Lung microvascular endothelial cell (primary cell): ENCODE measurements around the gene GFY. TPM values are rescaled to one million over a fixed set of nuclear protein-coding genes. Genes with fewer than 3 reads are reported as not detected.
"Not testable (repeated sequence)": the region's sequence is repeated elsewhere in the genome, so short reads cannot be mapped to it uniquely, and the experiment has no call there.

ENCODE experiments used
- DNase-seq, 2 donors: peaks; one replicate each; pipeline versions ENCODE4 v3.0.0 to v3.0.0-alpha.2; 2010; ENCODE audit warnings: low read depth in 2 of 2
- total RNA-seq: library from RNA; depleted of rRNA; stranded (reverse); fragments of >200 nt; gene quantifications from 2 replicates; pipeline ENCODE4 v1.2.1, GENCODE V29; 2014

Gene GFY
- total RNA-seq, 1 donor from 2014 or later: not detected

DNA sequence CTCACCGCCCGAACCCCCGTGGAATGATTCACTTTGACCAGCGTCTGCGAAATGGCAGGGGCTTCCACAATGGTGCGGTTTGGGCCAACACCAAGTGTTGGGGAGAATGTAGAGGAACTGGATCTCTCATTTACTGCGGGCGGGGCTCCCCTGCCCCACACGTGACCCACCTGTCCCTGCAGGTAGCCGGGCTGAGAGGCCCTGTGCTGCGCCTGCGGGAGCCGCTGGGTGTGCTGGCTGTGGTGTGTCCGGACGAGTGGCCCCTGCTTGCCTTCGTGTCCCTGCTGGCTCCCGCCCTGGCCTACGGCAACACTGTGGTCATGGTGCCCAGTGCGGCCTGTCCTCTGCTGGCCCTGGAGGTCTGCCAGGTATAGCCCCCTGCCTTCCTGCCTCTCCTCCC is 43.0 kb downstream of the GFY start:
- DNase-seq: no peak

DNA sequence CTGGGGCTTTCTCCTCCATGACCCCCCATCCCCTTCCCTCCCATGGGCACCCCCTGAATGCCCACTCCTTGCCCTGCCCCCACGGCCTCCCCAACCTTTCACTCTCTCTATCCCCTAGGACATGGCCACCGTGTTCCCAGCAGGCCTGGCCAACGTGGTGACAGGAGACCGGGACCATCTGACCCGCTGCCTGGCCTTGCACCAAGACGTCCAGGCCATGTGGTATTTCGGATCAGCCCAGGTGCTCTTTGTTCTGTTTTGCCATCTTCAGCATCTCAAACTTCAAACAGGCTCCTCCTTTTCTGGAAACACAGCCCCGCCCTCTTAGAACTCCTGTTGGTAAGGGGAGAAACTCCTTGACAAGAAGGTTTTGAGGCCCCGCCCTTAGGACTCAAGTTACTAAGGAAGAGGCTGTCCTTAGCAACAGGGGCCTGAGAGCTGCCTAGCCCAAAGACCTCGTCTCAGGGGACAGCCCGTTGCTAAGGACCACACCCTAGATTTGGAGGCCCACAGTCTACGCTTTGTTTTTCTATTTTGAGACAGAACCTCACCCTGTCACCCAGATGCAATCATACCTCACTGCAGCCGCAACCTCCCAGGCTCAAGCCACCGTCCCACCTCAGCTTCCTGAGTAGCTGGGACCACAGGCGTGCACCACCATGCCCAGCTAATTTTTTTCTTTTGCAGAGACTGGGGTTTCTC is 43.7 kb downstream of the GFY start:
- no peak for DNase-seq

DNA sequence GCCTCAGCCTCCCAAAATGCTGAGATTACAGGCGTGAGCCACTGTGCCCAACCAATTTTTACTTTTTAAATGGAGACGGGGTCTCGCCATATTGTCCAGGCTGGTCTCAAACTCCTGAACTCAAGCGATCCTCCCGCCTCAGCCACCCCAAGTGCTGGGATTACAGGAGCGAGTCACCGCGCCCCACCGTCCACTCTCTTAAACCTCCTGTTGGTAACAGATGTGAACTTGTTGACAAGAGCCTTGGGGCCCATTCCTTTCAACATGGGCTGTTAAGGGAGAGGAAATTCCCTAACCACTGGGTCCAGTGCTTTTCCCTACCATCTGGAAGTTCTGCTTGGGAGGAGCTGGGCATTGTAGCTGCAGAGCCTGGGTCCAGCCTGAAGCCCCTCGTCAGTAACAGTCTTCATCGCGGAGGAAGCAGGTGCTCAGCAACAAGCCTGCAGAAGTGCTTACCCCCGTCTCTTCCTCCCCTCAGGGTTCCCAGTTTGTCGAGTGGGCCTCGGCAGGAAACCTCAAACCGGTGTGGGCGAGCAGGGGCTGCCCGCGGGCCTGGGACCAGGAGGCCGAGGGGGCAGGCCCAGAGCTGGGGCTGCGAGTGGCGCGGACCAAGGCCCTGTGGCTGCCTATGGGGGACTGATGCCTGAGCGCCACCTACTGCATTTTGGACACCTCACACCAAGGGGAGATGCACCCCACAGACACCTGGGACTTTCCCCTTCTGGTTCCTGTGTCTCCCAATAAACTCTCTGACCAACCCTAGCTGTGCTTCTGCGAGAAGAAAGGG is 44.8 kb downstream of the GFY start:
- DNase-seq: no peak

DNA sequence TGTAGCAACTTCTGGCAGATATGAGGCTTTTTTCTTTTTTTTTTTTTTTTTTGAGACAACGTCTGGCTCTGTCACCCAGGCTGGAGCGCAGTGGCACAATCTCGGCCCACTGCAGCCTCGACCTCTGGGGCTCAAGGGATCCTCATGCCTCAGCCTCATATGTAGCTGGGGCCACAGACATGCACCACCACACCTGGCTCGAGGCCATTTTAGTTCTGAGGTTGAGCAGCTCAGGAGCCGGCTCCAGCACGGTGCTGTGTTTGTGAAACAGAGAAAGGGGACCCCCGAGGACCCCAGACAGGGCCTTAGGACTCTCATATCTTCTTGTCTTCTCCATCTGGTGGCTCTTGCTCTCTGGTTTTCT is 45.4 kb downstream of the GFY start:
- no peak for DNase-seq

DNA sequence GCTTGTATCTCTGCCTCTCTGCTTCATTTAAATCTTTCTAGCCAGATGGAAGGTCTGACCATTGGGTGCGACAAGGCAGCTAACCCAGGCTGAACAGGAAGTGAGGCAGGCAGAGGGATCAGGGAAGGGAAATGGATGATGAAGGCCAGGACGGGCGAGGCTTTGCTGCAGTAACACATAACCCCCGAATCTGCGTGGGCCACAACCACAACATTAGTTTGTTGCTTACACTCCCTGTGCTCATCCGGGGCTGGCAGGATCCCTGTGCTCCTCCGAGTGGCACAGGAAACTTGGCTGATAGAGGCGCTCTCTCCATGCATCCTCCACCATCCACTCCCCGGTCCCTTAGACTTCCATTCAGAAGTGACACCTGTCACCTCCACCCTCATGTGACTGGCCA is 47.7 kb downstream of the GFY start:
- DNase-seq: no peak

DNA sequence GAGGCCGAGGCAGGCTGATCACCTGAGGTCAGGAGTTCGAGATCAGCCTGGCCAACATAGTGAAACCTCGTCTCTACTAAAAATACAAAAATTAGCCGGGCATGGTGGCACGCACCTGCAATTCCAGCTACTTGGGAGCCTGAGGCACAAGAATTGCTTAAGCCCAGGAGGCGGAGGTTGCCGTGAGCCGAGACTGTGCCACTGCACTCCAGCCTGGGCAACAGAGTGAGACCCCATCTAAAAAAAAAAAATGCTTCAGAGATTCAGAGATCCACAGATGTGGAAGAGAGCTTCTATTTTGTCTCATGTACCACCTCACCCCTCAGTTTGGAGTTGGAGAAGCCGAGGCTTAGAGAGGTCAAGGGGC is 48.3 kb downstream of the GFY start:
- DNase-seq: not testable (repeated sequence)

DNA sequence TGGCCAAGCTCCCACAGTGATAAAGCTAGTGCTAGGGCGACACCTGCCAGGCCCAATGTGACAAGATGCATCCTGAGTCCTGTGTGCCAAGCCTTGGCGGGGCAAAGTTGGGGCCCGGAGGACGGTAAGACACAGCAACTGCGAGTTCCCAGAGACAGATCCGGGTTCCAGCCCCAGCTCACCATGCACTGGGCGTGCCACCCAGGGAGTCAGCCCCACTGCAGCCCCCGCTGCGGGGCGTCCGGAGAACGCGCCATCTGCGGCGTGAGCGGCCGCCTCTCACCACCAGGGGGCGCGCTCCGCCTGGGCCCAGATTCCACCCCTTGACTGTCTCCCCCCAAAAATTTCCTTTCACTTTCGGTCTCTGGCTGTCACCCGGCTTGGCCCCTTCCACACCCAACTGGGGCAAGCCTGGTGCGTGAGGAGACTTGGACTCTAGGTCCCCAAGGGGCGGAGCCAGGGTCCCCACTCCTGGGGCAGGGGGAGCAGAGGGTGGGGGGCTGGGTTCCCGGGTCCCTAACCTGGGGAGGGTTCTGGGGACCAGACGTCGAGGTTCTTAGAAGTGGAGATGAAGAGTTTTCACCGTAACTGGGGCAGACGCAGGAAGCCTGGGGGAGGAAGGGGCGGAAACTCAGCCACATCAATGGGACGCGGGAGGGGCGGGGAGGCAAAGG is 48.8 kb downstream of the GFY start, which contains the start of gene FLT3LG:
TSS of gene FLT3LG (plus strand) at position 348 of the 674 bp plus-strand sequence. CDS start 425 bp downstream, outside the sequence.
- peak; percentile 78 to 79 for DNase-seq

DNA sequence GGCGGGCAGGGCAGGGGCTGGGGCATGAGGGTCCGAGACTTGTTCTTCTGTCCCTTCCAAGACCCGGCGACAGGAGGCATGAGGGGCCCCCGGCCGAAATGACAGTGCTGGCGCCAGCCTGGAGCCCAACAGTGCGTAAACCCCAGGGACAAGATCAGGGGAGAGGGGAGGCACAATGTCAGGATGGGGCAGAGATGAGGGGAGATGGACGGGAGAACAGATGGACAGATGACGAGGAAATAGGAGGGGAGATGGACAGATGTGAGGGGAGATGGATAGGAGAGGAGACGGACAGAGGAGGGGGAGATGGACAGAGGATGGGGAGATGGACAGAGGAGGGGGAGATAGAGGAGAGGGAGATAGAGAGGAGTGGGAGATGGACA is 49.3 kb downstream of the GFY start:
- no peak for DNase-seq

DNA sequence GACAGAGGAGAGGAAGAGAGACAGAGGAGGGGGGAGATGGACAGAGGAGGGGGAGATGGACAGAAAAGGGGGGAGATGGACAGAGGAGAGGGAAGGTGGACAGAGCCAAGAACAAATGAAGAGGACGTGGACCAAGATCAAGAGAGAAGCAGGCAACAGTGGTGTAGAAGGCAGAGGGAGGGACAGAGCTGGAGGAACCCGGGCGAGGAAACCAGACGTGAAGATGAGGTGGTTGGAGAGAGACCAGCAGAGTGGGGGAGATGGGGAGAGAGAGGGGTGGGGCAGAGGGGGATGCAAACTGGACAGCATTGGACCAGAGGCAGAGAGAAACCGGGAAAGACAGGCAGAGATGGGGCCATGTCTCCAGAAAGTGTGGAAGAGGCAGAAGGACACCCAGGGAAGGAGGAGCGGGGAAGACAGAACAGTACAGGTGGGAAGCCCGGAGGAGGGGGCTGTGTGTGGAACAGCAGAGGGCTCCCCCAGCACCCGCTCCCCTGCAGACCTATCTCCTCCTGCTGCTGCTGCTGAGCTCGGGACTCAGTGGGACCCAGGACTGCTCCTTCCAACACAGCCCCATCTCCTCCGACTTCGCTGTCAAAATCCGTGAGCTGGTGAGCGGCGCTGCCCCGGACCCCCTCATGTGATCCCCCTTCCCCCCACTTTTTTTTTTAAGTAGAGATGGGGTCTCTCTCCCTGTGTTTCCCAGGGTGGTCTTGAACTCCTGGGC is 50.2 kb downstream of the GFY start:
- no peak for DNase-seq

DNA sequence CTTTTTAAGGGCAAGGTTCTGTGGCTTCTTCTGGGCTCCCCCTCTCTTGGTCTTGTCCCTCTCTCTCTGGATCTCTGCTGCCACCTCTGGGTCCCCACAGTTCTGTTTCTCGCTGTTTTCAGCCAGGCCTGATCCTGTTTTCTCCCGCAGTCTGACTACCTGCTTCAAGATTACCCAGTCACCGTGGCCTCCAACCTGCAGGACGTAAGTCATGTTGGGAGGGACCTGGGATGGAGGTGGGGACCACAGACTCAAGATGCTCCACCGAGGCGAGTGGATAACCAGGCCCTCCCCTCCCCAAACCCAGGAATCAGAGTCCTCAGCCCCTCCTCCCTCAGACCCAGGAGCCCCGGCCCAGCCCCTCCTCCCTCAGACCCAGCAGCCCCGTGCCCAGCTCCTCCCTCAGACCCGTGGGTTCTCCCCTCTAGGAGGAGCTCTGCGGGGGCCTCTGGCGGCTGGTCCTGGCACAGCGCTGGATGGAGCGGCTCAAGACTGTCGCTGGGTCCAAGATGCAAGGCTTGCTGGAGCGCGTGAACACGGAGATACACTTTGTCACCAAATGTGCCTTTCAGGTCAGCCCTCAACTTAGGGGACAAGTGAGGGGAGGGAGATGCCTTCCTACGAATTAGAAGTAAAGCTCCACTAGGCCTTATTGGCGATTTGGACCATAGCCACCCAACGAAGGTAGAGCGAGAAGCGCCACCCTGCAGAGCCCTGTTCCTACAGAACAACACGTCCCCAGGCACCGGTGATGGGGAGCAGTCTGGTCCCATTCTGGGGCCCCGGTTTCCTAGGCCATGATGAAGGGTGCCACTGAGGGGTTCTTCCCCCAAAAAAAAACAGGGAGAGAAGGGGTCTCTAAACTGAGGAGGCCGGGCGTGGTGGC is 51.0 kb downstream of the GFY start:
- DNase-seq: peak in 1 of 2 donors; percentile 43

Other genes with a start within 250 kb of the GFY start
- 0.20 and 0.22 TPM in 2 replicates for gene SLC6A16, start 100.2 kb upstream of the GFY start, total RNA-seq
- not detected in 2 replicates for gene CD37, start 90.0 kb upstream of the GFY start, total RNA-seq
- gene TEAD2, start 63.0 kb upstream of the GFY start, total RNA-seq: 51.4 and 57.1 TPM in 2 replicates
- 0.22 and 0.40 TPM in 2 replicates for gene DKKL1, start 61.5 kb upstream of the GFY start, total RNA-seq
- gene KASH5, start 37.1 kb upstream of the GFY start, total RNA-seq: not detected in 2 replicates
- not detected in 2 replicates for gene PTH2, start 1.9 kb upstream of the GFY start, total RNA-seq
- under 0.01 and 0.20 TPM in 2 replicates for gene SLC17A7, start 16.1 kb downstream of the GFY start, total RNA-seq
- 115 and 140 TPM in 2 replicates for gene PIH1D1, start 26.4 kb downstream of the GFY start, total RNA-seq
- 32.3 and 49.6 TPM in 2 replicates for gene ALDH16A1, start 27.8 kb downstream of the GFY start, total RNA-seq
- 0.79 and 0.87 TPM in 2 replicates for gene FLT3LG, start 48.8 kb downstream of the GFY start, total RNA-seq
- 3,685 and 3,947 TPM in 2 replicates for gene RPL13A, start 62.2 kb downstream of the GFY start, total RNA-seq
- 2,677 and 3,620 TPM in 2 replicates for gene RPS11, start 71.0 kb downstream of the GFY start, total RNA-seq
- gene FCGRT, start 87.3 kb downstream of the GFY start, total RNA-seq: 72.6 and 193 TPM in 2 replicates
- gene RCN3, start 102.6 kb downstream of the GFY start, total RNA-seq: 6.3 and 13.3 TPM in 2 replicates
- gene NOSIP, start 155.2 kb downstream of the GFY start, total RNA-seq: 87.6 and 105 TPM in 2 replicates
- 4.6 and 12.5 TPM in 2 replicates for gene PRRG2, start 155.9 kb downstream of the GFY start, total RNA-seq
- gene PRR12, start 165.8 kb downstream of the GFY start, total RNA-seq: 1.1 and 2.0 TPM in 2 replicates
- gene RRAS, start 214.8 kb downstream of the GFY start, total RNA-seq: 18.1 and 18.3 TPM in 2 replicates
- gene SCAF1, start 216.8 kb downstream of the GFY start, total RNA-seq: 5.0 and 6.3 TPM in 2 replicates
- 26.8 and 43.1 TPM in 2 replicates for gene IRF3, start 240.5 kb downstream of the GFY start, total RNA-seq
- 3.4 and 4.8 TPM in 2 replicates for gene BCL2L12, start 240.5 kb downstream of the GFY start, total RNA-seq